HCT116 (cell line): Measurements from ENCODE around the gene IL32. TPM values are rescaled to one million over a fixed set of nuclear protein-coding genes. Genes with fewer than 3 reads are reported as not detected.
A peak's percentile ranks its signal among the peaks of the same experiment; 100 is the strongest.

ENCODE experiments used
- ATAC-seq: fragments of 200-7000 bp; cut with Tn5 transposase; 2 replicates; pipeline ENCODE4 v1.9.1; 2020; ENCODE audit warnings: mild to moderate bottlenecking, moderate library complexity
- BruUV-seq: library from RNA; stranded (reverse); fragments of 400-500 nt; replicated peaks from 2 replicates; lab custom pipeline; 2021; lab: Mats Ljungman, UMichigan
- CTCF ChIA-PET: fragments of 300-600 bp; sonication (Branson Sonifier 250); formaldehyde crosslinking; loops from one replicate; lab custom pipeline; 2021; ENCODE audit warnings: antibody characterized with exemption; lab: Charles Lee
- POLR2A ChIA-PET: fragments of 300-600, 350-600 bp; sonication (Branson Sonifier 250); formaldehyde crosslinking; loops from one replicate; lab custom pipeline; 2021; ENCODE audit warnings: antibody characterized with exemption; lab: Charles Lee
- RAD21 ChIA-PET, 2 experiments: fragments of 300-600 bp; sonication (Branson Sonifier 250); formaldehyde crosslinking; loops; one replicate each; lab custom pipeline; 2023; ENCODE audit warnings: low total read pairs in 2 of 2; ENCODE audit not compliant: uncharacterized antibody in 2 of 2, unreplicated experiment in 2 of 2, low non-redundant PET in 1 of 2; lab: Charles Lee
- DNase-seq: peaks from one replicate; pipeline ENCODE4 v3.0.0-alpha.2; 2010; ENCODE audit warnings: low read depth, low spot score
- H2AFZ ChIP-seq: fragments of 200-600 bp; shearing (Covaris generic), sonication (generic); 2 replicates; pipeline ENCODE4 v1.6.1; 2017; ENCODE audit warnings: low read depth, mixed run types, mixed read lengths, antibody characterized with exemption, low read length; ENCODE audit not compliant: poor library complexity, severe bottlenecking
- H3K27ac ChIP-seq: 2 replicates; pipeline ENCODE4 v1.5.1; 2012; ENCODE audit warnings: low read depth, low read length
- H3K27me3 ChIP-seq: fragments of 200-600 bp; sonication (generic); 2 replicates; pipeline ENCODE4 v1.6.1; 2016; ENCODE audit warnings: mixed run types, low read length, mixed read lengths; ENCODE audit not compliant: insufficient read depth
- H3K36me3 ChIP-seq, 2 experiments: fragments of 200-500 bp in 1 of 2; fragments of 200-600 bp in 1 of 2; sonication (Bioruptor generic) in 1 of 2; sonication (generic) in 1 of 2; 2 replicates each; pipeline versions ENCODE4 v1.5.1 to v1.6.1; 2014 to 2016; ENCODE audit warnings: low read length in 2 of 2, inconsistent platforms in 1 of 2, mixed read lengths in 1 of 2, mixed run types in 1 of 2; ENCODE audit not compliant: insufficient read depth in 2 of 2, control insufficient read depth in 1 of 2
- H3K4me1 ChIP-seq, 2 experiments: fragments of 200-600 bp in 1 of 2; sonication (generic) in 1 of 2; 2 replicates each; pipeline versions ENCODE4 v1.5.1 to v1.6.1; 2012 to 2017; ENCODE audit warnings: low read length in 2 of 2, inconsistent platforms in 1 of 2, mild to moderate bottlenecking in 1 of 2, mixed read lengths in 1 of 2, mixed run types in 1 of 2, moderate library complexity in 1 of 2; ENCODE audit not compliant: insufficient read depth in 2 of 2, control insufficient read depth in 1 of 2
- H3K4me2 ChIP-seq: fragments of 200-600 bp; sonication (generic); 2 replicates; pipeline ENCODE4 v1.6.1; 2017; ENCODE audit warnings: mixed run types, low read length, mixed read lengths
- H3K4me3 ChIP-seq, 2 experiments: fragments of 200-600 bp in 1 of 2; sonication (generic) in 1 of 2; replicated peaks in 1 of 2; 2 replicates each; pipeline ENCODE4 v1.5.1; 2011 to 2016; ENCODE audit warnings: low read length in 2 of 2, control low read depth in 1 of 2, low read depth in 1 of 2, mild to moderate bottlenecking in 1 of 2, mixed read lengths in 1 of 2, mixed run types in 1 of 2
- H3K79me2 ChIP-seq: fragments of 200-600 bp; sonication (generic); 2 replicates; pipeline ENCODE4 v1.6.1; 2017; ENCODE audit warnings: mild to moderate bottlenecking, mixed run types, low read length, moderate library complexity, mixed read lengths; ENCODE audit not compliant: insufficient read depth
- H3K9ac ChIP-seq: fragments of 200-600 bp; sonication (generic); 2 replicates; pipeline ENCODE4 v1.6.1; 2016; ENCODE audit warnings: low read length, mixed read lengths
- H3K9me2 ChIP-seq: fragments of 200-600 bp; sonication (generic), shearing (Covaris generic); 2 replicates; pipeline ENCODE4 v1.6.1; 2017; ENCODE audit warnings: mixed run types, mild to moderate bottlenecking, moderate library complexity; ENCODE audit not compliant: insufficient read depth
- H3K9me3 ChIP-seq, 2 experiments: fragments of 200-500 bp in 1 of 2; fragments of 200-600 bp in 1 of 2; sonication (Bioruptor generic) in 1 of 2; sonication (generic) in 1 of 2; 2 replicates each; pipeline ENCODE4 v1.6.1; 2014 to 2017; ENCODE audit warnings: low read length in 2 of 2, mixed read lengths in 2 of 2, inconsistent platforms in 1 of 2, low read depth in 1 of 2, mild to moderate bottlenecking in 1 of 2, mixed run types in 1 of 2, moderate library complexity in 1 of 2; ENCODE audit not compliant: control insufficient read depth in 1 of 2, insufficient read depth in 1 of 2
- H4K20me1 ChIP-seq: fragments of 200-600 bp; sonication (generic), shearing (Covaris generic); 2 replicates; pipeline ENCODE4 v1.6.1; 2017; ENCODE audit warnings: mixed run types, mild to moderate bottlenecking, moderate library complexity; ENCODE audit not compliant: insufficient read depth
- CBX3 ChIP-seq: IDR thresholded peaks from 2 replicates; pipeline ENCODE4 v1.6.1; 2012; ENCODE audit warnings: low read depth
- POLR2AphosphoS5 ChIP-seq: IDR thresholded peaks from 2 replicates; pipeline ENCODE4 v1.6.1; 2011; ENCODE audit warnings: mild to moderate bottlenecking, low read depth, low read length, moderate library complexity
- ZBTB33 ChIP-seq: IDR thresholded peaks from 2 replicates; pipeline ENCODE4 v1.6.1; 2011; ENCODE audit warnings: mild to moderate bottlenecking, low read length, moderate library complexity; ENCODE audit not compliant: insufficient replicate concordance; ENCODE audit errors: extremely low read depth
- intact Hi-C: fragments of 100-400 bp; cut with micrococcal nuclease; formaldehyde crosslinking; loops from 2 replicates; pipeline ENCODE4 v1.10.0; 2022
- total RNA-seq: library from RNA; stranded (reverse); gene quantifications from one replicate; pipeline ENCODE4 v1.2.1, GENCODE V29; 2021; ENCODE audit not compliant: unreplicated experiment

IL32 gene
- total RNA-seq, 1 experiment from 2014 or later, result 13.7 TPM

- BruUV-seq, result TSS peak; percentile 53
- RAD21 ChIA-PET, result interaction anchor here in 1 of 2 experiments (1.0 kb wide), 1 partner anchor 19 kb away, joined by 3 read pairs; no protein-coding TSS in a partner anchor
- peak; percentile 0 for ATAC-seq
- intact Hi-C loops, result loop anchor here (5.0 kb wide), 2 partner anchors 41 to 866 kb away; partner anchors contain the start of genes PKMYT1 and TRAF7
- POLR2A ChIA-PET, result interaction anchor here (0.7 to 8.2 kb wide), 13 partner anchors 8 to 867 kb away, joined by 3 to 188 read pairs (median 5); partner anchors contain the start of genes KREMEN2, TRAF7 and ZNF213
- H3K4me2 ChIP-seq, result peak overlapping the region; percentile 86
- no peaks in the 10 kb centered on the region for H3K27me3 ChIP-seq
- H4K20me1 ChIP-seq, result no peaks in the 10 kb centered on the region
- H3K79me2 ChIP-seq, result peaks cover 26% of the 10 kb centered on the region; the same call in 1 of the 2 replicates
- peak overlapping the region; percentile 94 to 95 for H3K4me3 ChIP-seq
- CTCF ChIA-PET, result interaction anchor here (1.1 to 6.1 kb wide), 7 partner anchors 9 to 40 kb away, joined by 3 to 39 read pairs (median 5); partner anchors contain the start of gene CLDN9
- no peaks in the 10 kb centered on the region for H3K9me3 ChIP-seq
- peak overlapping the region; percentile 100 for H3K27ac ChIP-seq
- peaks cover 29 to 64% of the 10 kb centered on the region in 2 experiments for H3K4me1 ChIP-seq
- no peak for DNase-seq
- TF ChIP-seq POLR2AphosphoS5, result peak; percentile 89
- peak; percentile 10 for TF ChIP-seq ZBTB33
- TF ChIP-seq CBX3, result no peak
- TF ChIP-seq, all 23 proteins: peak for 2
- Histone ChIP-seq H2AFZ (no peak overlapping the region), H3K36me3 (peaks cover 8 to 32% of the 10 kb centered on the region in 2 experiments; a peak in 2 of 4 replicates), H3K9me2 (no peaks in the 10 kb centered on the region), H3K9ac (peak overlapping the region; percentile 99)
Measured at GRCh38 chr16:3022684-3023414, 42.6 kb upstream of the IL32 start.
